Measurements from ENCODE around the gene ALDH9A1.
"Not testable (repeated sequence)": the region's sequence is repeated elsewhere in the genome, so short reads cannot be mapped to it uniquely, and the experiment has no call there.

Gene ALDH9A1

GRCh38 chr1:165678509-165678908, 19.9 kb downstream of the ALDH9A1 start:
- peak overlapping the region; percentile 28 for H3K4me3 Mint-ChIP-seq

GRCh38 chr1:165675794-165676193, 22.6 kb downstream of the ALDH9A1 start:
- H3K27ac Mint-ChIP-seq, result no peak overlapping the region
- DNase-seq (ENCODE audit: low spot score), result no peak
- no peak overlapping the region for H3K4me3 Mint-ChIP-seq
- no peaks in the 10 kb centered on the region for H3K27me3 Mint-ChIP-seq (ENCODE audit: low read depth)
- H3K4me1 Mint-ChIP-seq (ENCODE audit: low read depth), result peaks cover 21% of the 10 kb centered on the region
- H3K9me3 Mint-ChIP-seq, result no peaks in the 10 kb centered on the region
- H3K36me3 Mint-ChIP-seq (ENCODE audit: low read depth), result peaks cover 67% of the 10 kb centered on the region

More at GRCh38 chr1:165678509-165678908, 19.9 kb downstream of the ALDH9A1 start:
- no peak for DNase-seq (ENCODE audit: low spot score)
- Mint-ChIP-seq H3K27me3 (ENCODE audit: low read depth) (no peaks in the 10 kb centered on the region), H3K9me3 (no peaks in the 10 kb centered on the region), H3K27ac (peak overlapping the region; percentile 80), H3K4me1 (ENCODE audit: low read depth) (peaks cover 21% of the 10 kb centered on the region), H3K36me3 (ENCODE audit: low read depth) (peaks cover 70% of the 10 kb centered on the region)

DNA sequence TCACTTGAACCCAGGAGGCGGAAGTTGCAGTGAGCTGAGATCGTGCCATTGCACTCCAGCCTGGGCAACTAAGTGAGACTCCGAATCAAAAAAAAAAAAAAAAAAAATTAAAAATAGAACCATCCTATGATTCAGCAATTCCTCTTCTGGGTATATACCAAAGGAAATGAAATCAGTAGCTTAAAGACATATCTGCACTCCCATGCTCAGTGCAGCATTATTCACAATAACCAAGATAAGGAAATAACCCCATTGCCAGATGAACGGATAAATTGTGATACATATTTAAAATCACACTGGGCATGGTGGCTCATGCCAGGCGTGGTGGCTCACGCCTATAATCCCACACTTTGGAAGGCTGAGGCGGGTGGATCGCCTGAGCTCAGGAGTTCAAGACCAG, 23.8 kb downstream of the ALDH9A1 start:
- H3K27ac Mint-ChIP-seq, result no peak overlapping the region
- H3K36me3 Mint-ChIP-seq (ENCODE audit: low read depth), result peaks cover 64% of the 10 kb centered on the region
- no peak overlapping the region for H3K4me3 Mint-ChIP-seq
- H3K4me1 Mint-ChIP-seq (ENCODE audit: low read depth), result peaks cover 27% of the 10 kb centered on the region
- DNase-seq (ENCODE audit: low spot score), result no peak
- H3K27me3 Mint-ChIP-seq (ENCODE audit: low read depth), result no peaks in the 10 kb centered on the region
- no peaks in the 10 kb centered on the region for H3K9me3 Mint-ChIP-seq

DNA sequence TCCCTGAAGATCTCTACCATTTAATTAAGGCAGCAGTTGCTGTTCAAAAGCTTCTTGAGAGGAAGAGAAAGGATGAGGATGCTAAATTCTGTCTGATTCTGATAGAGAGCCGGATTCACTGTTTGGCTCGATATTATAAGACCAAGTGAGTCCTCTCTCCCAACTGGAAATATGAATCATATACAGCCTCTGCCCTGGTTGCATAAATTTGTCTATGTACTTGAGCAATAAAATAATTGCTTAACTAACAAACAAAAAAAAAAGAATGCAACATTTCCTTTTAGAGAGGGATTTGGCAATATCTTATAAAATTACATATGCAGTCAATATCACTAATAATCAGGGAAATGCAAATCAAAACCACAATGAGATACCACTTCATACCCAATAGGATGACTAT, 26.8 kb downstream of the ALDH9A1 start:
- H3K4me1 Mint-ChIP-seq (ENCODE audit: low read depth), result peaks cover 14% of the 10 kb centered on the region
- no peak overlapping the region for H3K27ac Mint-ChIP-seq
- no peaks in the 10 kb centered on the region for H3K9me3 Mint-ChIP-seq
- DNase-seq (ENCODE audit: low spot score), result no peak
- H3K27me3 Mint-ChIP-seq (ENCODE audit: low read depth), result no peaks in the 10 kb centered on the region
- H3K36me3 Mint-ChIP-seq (ENCODE audit: low read depth), result peaks cover 65% of the 10 kb centered on the region
- no peak overlapping the region for H3K4me3 Mint-ChIP-seq

DNA sequence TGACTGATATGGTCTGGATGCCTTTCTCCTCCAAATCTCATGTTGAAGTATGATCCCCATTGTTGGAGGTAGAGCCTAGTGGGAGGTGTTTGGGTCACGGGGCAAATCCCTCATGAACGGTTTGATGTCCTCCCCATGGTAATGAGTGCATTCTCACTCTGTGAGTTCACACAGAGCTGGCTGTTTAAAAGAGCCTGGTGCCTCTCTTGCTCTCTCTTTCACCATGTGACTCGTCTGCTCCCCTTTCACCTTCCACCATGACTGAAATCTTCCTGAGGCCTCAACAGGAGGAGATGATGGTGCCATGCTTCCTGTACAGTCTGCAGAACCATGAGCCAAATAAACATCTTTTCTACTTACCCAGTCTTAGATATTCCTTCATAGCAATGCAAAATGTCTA, 30.2 kb downstream of the ALDH9A1 start:
- H3K27ac Mint-ChIP-seq, result no peak overlapping the region
- no peaks in the 10 kb centered on the region for H3K27me3 Mint-ChIP-seq (ENCODE audit: low read depth)
- no peaks in the 10 kb centered on the region for H3K9me3 Mint-ChIP-seq
- no peak for DNase-seq (ENCODE audit: low spot score)
- peaks cover 19% of the 10 kb centered on the region for H3K4me1 Mint-ChIP-seq (ENCODE audit: low read depth)
- H3K36me3 Mint-ChIP-seq (ENCODE audit: low read depth), result peaks cover 74% of the 10 kb centered on the region
- no peak overlapping the region for H3K4me3 Mint-ChIP-seq

DNA sequence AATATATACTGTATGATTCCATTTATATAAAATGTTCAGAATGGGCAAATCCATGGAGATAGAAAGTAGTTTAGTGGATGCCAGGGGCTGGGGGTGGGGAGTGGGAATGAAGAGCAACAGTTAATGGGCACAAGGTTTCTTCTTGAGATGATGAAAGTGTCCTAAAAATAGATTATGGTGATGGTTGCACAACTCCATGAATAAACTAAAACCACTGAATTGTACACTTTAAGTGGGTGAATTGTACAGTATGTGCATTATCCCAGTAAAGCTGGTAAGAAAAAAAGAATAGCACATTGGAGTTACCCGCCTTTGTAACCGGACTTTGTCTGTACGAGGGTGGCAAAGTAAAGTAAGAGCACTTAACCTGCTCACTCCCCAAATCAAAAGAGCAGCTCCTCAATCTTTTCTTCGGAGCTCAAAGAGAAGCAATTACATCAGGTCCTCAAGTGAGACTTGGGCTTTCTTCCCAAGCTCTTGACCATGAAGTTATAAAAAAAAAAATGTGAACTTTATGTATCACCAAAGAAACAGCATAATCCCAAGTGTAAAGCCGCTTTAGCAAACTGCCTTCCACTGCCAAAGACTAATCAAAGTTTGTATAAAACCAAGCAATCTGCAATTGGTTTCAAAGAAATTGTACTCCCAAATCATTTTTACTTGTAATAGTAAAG, 32.1 kb downstream of the ALDH9A1 start:
- no peak overlapping the region for H3K4me3 Mint-ChIP-seq

DNA sequence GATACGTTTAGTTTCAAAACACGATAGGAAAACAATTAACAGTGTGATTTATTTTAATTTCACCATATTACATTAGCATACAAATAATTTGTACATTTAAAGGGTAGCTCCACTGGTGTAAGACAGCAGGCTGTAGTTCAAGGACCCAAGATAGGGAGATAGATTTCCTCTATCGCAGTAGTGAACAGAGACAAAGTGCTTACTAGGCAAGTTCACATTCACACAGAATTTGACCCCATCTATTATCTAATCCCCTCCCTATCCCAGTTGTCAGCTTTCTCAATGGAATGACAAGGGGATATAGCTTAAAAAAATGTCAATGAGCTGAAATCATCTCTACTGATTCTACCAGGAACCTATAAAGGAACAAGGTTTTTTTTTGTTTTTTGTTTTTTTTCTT, 36.2 kb downstream of the ALDH9A1 start:
- H3K9me3 Mint-ChIP-seq, result no peaks in the 10 kb centered on the region
- H3K36me3 Mint-ChIP-seq (ENCODE audit: low read depth), result peaks cover 58% of the 10 kb centered on the region
- no peak overlapping the region for H3K4me3 Mint-ChIP-seq

More for the DNA sequence above, 32.1 kb downstream of the ALDH9A1 start:
- Mint-ChIP-seq H3K9me3 (no peaks in the 10 kb centered on the region), H3K36me3 (ENCODE audit: low read depth) (peaks cover 78% of the 10 kb centered on the region), H3K27me3 (ENCODE audit: low read depth) (no peaks in the 10 kb centered on the region), H3K4me1 (ENCODE audit: low read depth) (peaks cover 19% of the 10 kb centered on the region), H3K27ac (no peak overlapping the region)
- no peak for DNase-seq (ENCODE audit: low spot score)

GRCh38 chr1:165661703-165662102, 36.7 kb downstream of the ALDH9A1 start:
- no peak for DNase-seq (ENCODE audit: low spot score)
- no peak overlapping the region for H3K27ac Mint-ChIP-seq
- peaks cover 55% of the 10 kb centered on the region for H3K36me3 Mint-ChIP-seq (ENCODE audit: low read depth)
- H3K9me3 Mint-ChIP-seq, result no peaks in the 10 kb centered on the region
- H3K27me3 Mint-ChIP-seq (ENCODE audit: low read depth), result no peaks in the 10 kb centered on the region
- peaks cover 13% of the 10 kb centered on the region for H3K4me1 Mint-ChIP-seq (ENCODE audit: low read depth)
- no peak overlapping the region for H3K4me3 Mint-ChIP-seq

More for the DNA sequence above, 36.2 kb downstream of the ALDH9A1 start:
- Mint-ChIP-seq H3K27me3 (ENCODE audit: low read depth) (no peaks in the 10 kb centered on the region), H3K27ac (no peak overlapping the region), H3K4me1 (ENCODE audit: low read depth) (peaks cover 13% of the 10 kb centered on the region)
- DNase-seq (ENCODE audit: low spot score), result no peak

GRCh38 chr1:165659581-165659895, 38.8 kb downstream of the ALDH9A1 start:
- no peaks in the 10 kb centered on the region for H3K27me3 Mint-ChIP-seq (ENCODE audit: low read depth)
- H3K4me1 Mint-ChIP-seq (ENCODE audit: low read depth), result no peaks in the 10 kb centered on the region
- H3K4me3 Mint-ChIP-seq, result no peak overlapping the region
- no peak overlapping the region for H3K27ac Mint-ChIP-seq
- DNase-seq (ENCODE audit: low spot score), result no peak
- peaks cover 38% of the 10 kb centered on the region for H3K36me3 Mint-ChIP-seq (ENCODE audit: low read depth)
- H3K9me3 Mint-ChIP-seq, result no peaks in the 10 kb centered on the region

GRCh38 chr1:165658766-165659580, 39.4 kb downstream of the ALDH9A1 start:
- not testable (repeated sequence) for H3K4me3 Mint-ChIP-seq; H3K4me1 Mint-ChIP-seq (ENCODE audit: low read depth); H3K27me3 Mint-ChIP-seq (ENCODE audit: low read depth); DNase-seq (ENCODE audit: low spot score); H3K27ac Mint-ChIP-seq; H3K9me3 Mint-ChIP-seq
- peaks cover 38% of the 10 kb centered on the region for H3K36me3 Mint-ChIP-seq (ENCODE audit: low read depth)

DNA sequence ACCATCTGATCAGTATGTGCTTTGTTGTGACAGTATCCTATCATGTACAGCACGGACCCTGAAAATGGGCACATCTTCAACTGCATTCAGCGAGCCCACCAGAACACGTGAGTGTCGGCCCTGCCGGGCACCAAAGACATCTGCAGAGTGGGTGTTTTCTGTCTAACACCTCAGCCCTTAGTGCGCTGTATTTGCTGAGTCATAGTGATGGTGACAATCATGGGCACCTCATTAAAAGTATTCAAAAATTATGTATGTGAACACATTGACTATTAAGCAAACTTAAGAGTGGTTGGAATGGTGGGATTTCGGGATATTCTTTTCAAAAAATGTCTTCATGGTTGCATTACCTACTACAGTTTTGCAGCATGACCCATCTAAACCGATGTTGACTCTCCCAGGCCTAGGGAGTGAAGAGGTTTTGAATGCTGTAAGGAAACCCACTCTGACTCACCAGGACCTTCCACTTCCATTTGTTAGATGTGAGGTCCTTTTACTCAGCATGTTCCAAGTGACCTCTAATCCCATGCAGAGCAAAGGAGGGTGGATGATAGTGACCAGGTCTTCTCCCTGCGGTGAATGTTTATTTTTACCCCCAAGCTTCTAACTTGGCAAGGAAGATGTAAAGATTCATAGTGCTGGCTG, 47.3 kb downstream of the ALDH9A1 start:
- no peaks in the 10 kb centered on the region for H3K27me3 Mint-ChIP-seq (ENCODE audit: low read depth)
- H3K4me3 Mint-ChIP-seq, result no peak overlapping the region
- DNase-seq (ENCODE audit: low spot score), result no peak
- H3K9me3 Mint-ChIP-seq, result no peaks in the 10 kb centered on the region
- H3K27ac Mint-ChIP-seq, result no peak overlapping the region
- H3K36me3 Mint-ChIP-seq (ENCODE audit: low read depth), result peaks cover 29% of the 10 kb centered on the region
- H3K4me1 Mint-ChIP-seq (ENCODE audit: low read depth), result peaks cover 16% of the 10 kb centered on the region

- H3K36me3 Mint-ChIP-seq (ENCODE audit: low read depth), result peaks cover 23% of the 10 kb centered on the region
Measured at GRCh38 chr1:165648919-165649572, 49.3 kb downstream of the ALDH9A1 start.

DNA sequence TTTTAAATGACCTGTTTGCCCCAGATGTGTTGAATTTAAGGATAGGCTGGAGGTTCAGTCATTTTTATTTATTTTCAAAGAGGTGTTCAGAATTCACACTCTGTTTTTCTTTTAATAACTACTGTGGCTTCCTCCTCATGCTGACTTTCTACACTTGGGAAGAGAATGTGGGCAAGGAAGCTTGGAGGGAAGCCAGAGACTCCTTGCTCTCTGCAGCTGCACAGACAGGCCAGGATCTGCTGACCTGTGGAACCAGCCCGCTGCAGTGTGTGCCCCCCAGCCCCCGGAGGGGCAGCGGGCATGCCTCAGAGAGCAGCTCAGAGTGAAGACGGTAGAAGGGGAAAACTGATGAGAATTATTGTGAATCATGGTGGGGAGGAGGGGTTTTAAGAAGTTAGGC, 50.4 kb downstream of the ALDH9A1 start:
- Mint-ChIP-seq H3K36me3 (ENCODE audit: low read depth) (peaks cover 18% of the 10 kb centered on the region), H3K4me1 (ENCODE audit: low read depth) (peaks cover 30% of the 10 kb centered on the region), H3K27me3 (ENCODE audit: low read depth) (no peaks in the 10 kb centered on the region), H3K27ac (no peak overlapping the region), H3K9me3 (no peaks in the 10 kb centered on the region), H3K4me3 (no peak overlapping the region)
- no peak for DNase-seq (ENCODE audit: low spot score)

More at GRCh38 chr1:165648919-165649572, 49.3 kb downstream of the ALDH9A1 start:
- no peaks in the 10 kb centered on the region for H3K27me3 Mint-ChIP-seq (ENCODE audit: low read depth)
- peaks cover 28% of the 10 kb centered on the region for H3K4me1 Mint-ChIP-seq (ENCODE audit: low read depth)
- DNase-seq (ENCODE audit: low spot score), result no peak
- no peak overlapping the region for H3K4me3 Mint-ChIP-seq
- H3K9me3 Mint-ChIP-seq, result no peaks in the 10 kb centered on the region
- no peak overlapping the region for H3K27ac Mint-ChIP-seq

DNA sequence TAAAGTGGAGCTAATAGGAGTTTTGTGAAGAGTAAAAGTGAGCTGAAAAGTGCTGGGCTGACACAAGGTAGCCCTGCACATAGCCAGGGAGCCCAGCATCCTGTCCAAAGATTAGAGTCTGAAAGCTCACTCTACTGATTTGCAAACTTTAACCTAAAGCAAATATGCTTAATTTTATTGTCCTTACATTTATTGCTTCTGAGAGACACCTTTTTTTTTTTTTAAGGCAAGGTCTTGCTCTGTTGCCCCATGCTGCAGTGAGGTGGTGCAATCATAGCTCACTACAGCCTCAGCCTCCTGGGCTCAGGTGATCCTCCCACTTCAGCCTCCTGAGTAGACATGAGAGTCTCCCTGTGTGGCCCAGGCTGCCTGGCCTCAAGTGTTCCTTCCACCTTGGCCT, 50.8 kb downstream of the ALDH9A1 start:
- Mint-ChIP-seq H3K36me3 (ENCODE audit: low read depth) (peaks cover 18% of the 10 kb centered on the region), H3K27ac (no peak overlapping the region), H3K4me3 (no peak overlapping the region)

More for the DNA sequence above, 50.8 kb downstream of the ALDH9A1 start:
- Mint-ChIP-seq H3K9me3 (no peaks in the 10 kb centered on the region), H3K27me3 (ENCODE audit: low read depth) (no peaks in the 10 kb centered on the region), H3K4me1 (ENCODE audit: low read depth) (peaks cover 31% of the 10 kb centered on the region)
- no peak for DNase-seq (ENCODE audit: low spot score)

All from T-helper 2 cell treated with Interferon-gamma antibody and Interleukin-4, amounts not matched to agents 5 μg/mL and 100 μg/mL, for 36 hours (primary cell).